ENCODE data around the gene ENOX1.

- TF ChIP-seq CTCF (IDR thresholded peaks at IDR 0.05) = no peak
- no peak for TF ChIP-seq POLR2A (IDR thresholded peaks at IDR 0.05)
These were observed 199.4 kb downstream of the ENOX1 start for GRCh38 chr13:43587376-43587775.
